ENCODE measurements around the gene KLHL18. TPM values are rescaled to one million over a fixed set of nuclear protein-coding genes. Genes with fewer than 3 reads are reported as not detected.
"Not testable (repeated sequence)": the region's sequence is repeated elsewhere in the genome, so short reads cannot be mapped to it uniquely, and the experiment has no call there.

KLHL18 gene
- total and polyA plus RNA-seq, 7 donors: 10.3 to 33.8 (median 12.7) TPM

- 80 to 87% methylated on average over 5 of the region's 5 CpGs for WGBS, 2 donors
- Histone ChIP-seq H3K36me3 (peaks cover 0 to 7% (median 0%) of the 10 kb centered on the region in 4 donors), H3K9me3 (no peaks in the 10 kb centered on the region), H3K27ac (no peak overlapping the region), H3K4me3 (no peak overlapping the region), H3K27me3 (no peaks in the 10 kb centered on the region), H3K4me1 (peaks cover 0 to 30% (median 17%) of the 10 kb centered on the region in 4 donors)
- TF ChIP-seq EP300 (IDR thresholded peaks at IDR 0.05): no peak
- no peak for TF ChIP-seq POLR2A (IDR thresholded peaks at IDR 0.05)
- no peak for TF ChIP-seq POLR2AphosphoS5 (IDR thresholded peaks at IDR 0.05)
- TF ChIP-seq CTCF (IDR thresholded peaks at IDR 0.05): no peak
- no peak for DNase-seq
- intact Hi-C loops (cut with DNase I): no loop called here
Observed at GRCh38 chr3:47315069-47315647, 32.4 kb downstream of the KLHL18 start.

- WGBS, 2 donors: 90 to 98% methylated on average over 1 of the region's 1 CpG
- intact Hi-C loops (cut with DNase I): not testable (repeated sequence)
Observed at GRCh38 chr3:47316151-47316550, 33.4 kb downstream of the KLHL18 start.

GRCh38 chr3:47318916-47319315 lies 36.2 kb downstream of the KLHL18 start:
- DNase-seq: no peak
- H3K36me3 ChIP-seq: peaks cover 0 to 45% (median 19%) of the 10 kb centered on the region in 4 donors
- WGBS, 2 donors: 65 to 74% methylated on average over 1 of the region's 1 CpG
- H3K27ac ChIP-seq: peak overlapping the region in 1 of 4 donors; percentile 18
- intact Hi-C loops (cut with DNase I): no loop called here
- no peak overlapping the region for H3K4me3 ChIP-seq
- no peaks in the 10 kb centered on the region for H3K27me3 ChIP-seq
- H3K9me3 ChIP-seq: no peaks in the 10 kb centered on the region
- TF ChIP-seq POLR2AphosphoS5 (IDR thresholded peaks at IDR 0.05): no peak
- TF ChIP-seq POLR2A (IDR thresholded peaks at IDR 0.05): no peak
- peaks cover 0 to 27% (median 17%) of the 10 kb centered on the region in 4 donors for H3K4me1 ChIP-seq

More at GRCh38 chr3:47316151-47316550, 33.4 kb downstream of the KLHL18 start:
- Histone ChIP-seq H3K4me1 (peaks cover 0 to 30% (median 17%) of the 10 kb centered on the region in 4 donors), H3K36me3 (peaks cover 0 to 17% (median 4%) of the 10 kb centered on the region in 4 donors)
- H3K4me3 ChIP-seq, H3K9me3 ChIP-seq, H3K27ac ChIP-seq, DNase-seq, H3K27me3 ChIP-seq: not testable (repeated sequence)

GRCh38 chr3:47319956-47320355 lies 37.2 kb downstream of the KLHL18 start:
- H3K4me1 ChIP-seq: peaks cover 0 to 23% (median 16%) of the 10 kb centered on the region in 4 donors
- H3K9me3 ChIP-seq: no peaks in the 10 kb centered on the region
- H3K36me3 ChIP-seq: peaks cover 0 to 46% (median 19%) of the 10 kb centered on the region in 4 donors
- TF ChIP-seq POLR2A (IDR thresholded peaks at IDR 0.05): no peak
- no peak for TF ChIP-seq CTCF (IDR thresholded peaks at IDR 0.05)
- no peak for TF ChIP-seq EP300 (IDR thresholded peaks at IDR 0.05)
- TF ChIP-seq POLR2AphosphoS5 (IDR thresholded peaks at IDR 0.05): no peak
- no peak overlapping the region for H3K4me3 ChIP-seq
- intact Hi-C loops (cut with DNase I): loop anchor here (5.0 to 10.0 kb wide), 3 partner anchors 38 to 405 kb away; partner anchors contain the start of genes KIF9, KLHL18 and SETD2
- no peak overlapping the region for H3K27ac ChIP-seq
- WGBS, 2 donors: 47 to 49% methylated on average over 2 of the region's 2 CpGs
- H3K27me3 ChIP-seq: no peaks in the 10 kb centered on the region
- DNase-seq: no peak

GRCh38 chr3:47323431-47324277 lies 40.9 kb downstream of the KLHL18 start:
- Histone ChIP-seq H3K36me3 (peaks cover 0 to 75% (median 24%) of the 10 kb centered on the region in 4 donors), H3K4me3 (no peak overlapping the region), H3K9me3 (no peaks in the 10 kb centered on the region), H3K27ac (no peak overlapping the region), H3K4me1 (peaks cover 0 to 11% (median 9%) of the 10 kb centered on the region in 4 donors), H3K27me3 (no peaks in the 10 kb centered on the region)
- WGBS, 2 donors: 72 to 85% methylated on average over 8 of the region's 8 CpGs
- TF ChIP-seq CTCF (IDR thresholded peaks at IDR 0.05) (no peak), POLR2AphosphoS5 (IDR thresholded peaks at IDR 0.05) (no peak), EP300 (IDR thresholded peaks at IDR 0.05) (no peak), POLR2A (IDR thresholded peaks at IDR 0.05) (no peak)
- DNase-seq: no peak
- intact Hi-C loops (cut with DNase I): loop anchor here (2.0 to 10.0 kb wide), 4 partner anchors 41 to 619 kb away; partner anchors contain the start of genes KIF9, KLHL18 and SETD2

Data from sigmoid colon (tissue), 7 donors.